Lower leg skin (tissue), 4 donors: ENCODE measurements around the gene DCST1. TPM values are rescaled to one million over a fixed set of nuclear protein-coding genes. Genes with fewer than 3 reads are reported as not detected.

Source experiments
- DNase-seq, 2 donors: peaks; one replicate each; pipeline ENCODE4 v3.0.0-alpha.2; 2019; ENCODE audit warnings: low spot score in 2 of 2
- H3K4me3 ChIP-seq: fragments of 200-600 bp; sonication (generic); 2 replicates; pipeline ENCODE4 v1.5.1; 2017; ENCODE audit warnings: mild to moderate bottlenecking, low read depth; ENCODE audit not compliant: poor library complexity, severe bottlenecking
- CTCF ChIP-seq, 3 donors: fragments of 450-650 bp; IDR thresholded peaks; one replicate each; pipeline ENCODE4 v1.5.1; 2016; ENCODE audit warnings: antibody characterized with exemption in 3 of 3, mild to moderate bottlenecking in 3 of 3, moderate library complexity in 2 of 3
- POLR2A ChIP-seq, 2 donors: fragments of 450-650 bp; IDR thresholded peaks; one replicate each; pipeline ENCODE4 v1.6.1; 2016 to 2017; ENCODE audit warnings: antibody characterized with exemption in 2 of 2, mild to moderate bottlenecking in 1 of 2, moderate library complexity in 1 of 2
- WGBS, 2 donors: methylation state at CpG; one replicate each; pipeline ENCODE4 v1.1.5; 2018; 5-methylcytosine and 5-hydroxymethylcytosine counted together
- intact Hi-C: fragments of 100-400 bp; cut with DNase I; formaldehyde crosslinking; loops from one replicate; pipeline ENCODE4 v1.15.0; 2023; ENCODE audit warnings: low total_unique reads
- total RNA-seq, 4 donors: library from RNA; depleted of rRNA; stranded (reverse); fragments of >200 nt; gene quantifications; one replicate each; pipeline ENCODE4 v1.1.0, GENCODE V29; 2016

The DCST1 gene
- total RNA-seq, 4 donors from 2014 or later = 0.38 to 3.6 (median 0.87) TPM

- TF ChIP-seq CTCF (IDR thresholded peaks at IDR 0.05) (no peak), POLR2A (IDR thresholded peaks at IDR 0.05) (no peak)
- WGBS, 2 donors = 39% methylated on average over 7 of the region's 7 CpGs
- H3K4me3 ChIP-seq = no peak overlapping the region
- intact Hi-C loops = loop anchor here (5.0 kb wide), 1 partner anchor 37 kb away; no protein-coding TSS in a partner anchor
- DNase-seq = peak; percentile 83 to 92
These were observed 11.4 kb downstream of the DCST1 start for GRCh38 chr1:155044812-155045657.

- no peak for DNase-seq
- H3K4me3 ChIP-seq = no peak overlapping the region
- WGBS, 2 donors = 77 to 85% methylated on average over 8 of the region's 8 CpGs
- TF ChIP-seq POLR2A (IDR thresholded peaks at IDR 0.05) (no peak), CTCF (IDR thresholded peaks at IDR 0.05) (no peak)
- intact Hi-C loops = loop anchor here (5.0 kb wide), 1 partner anchor 34 kb away; no protein-coding TSS in a partner anchor
These were observed 15.1 kb downstream of the DCST1 start for GRCh38 chr1:155048449-155049334.

- intact Hi-C loops = loop anchor here (5.0 to 10.0 kb wide), 3 partner anchors 32 to 143 kb away; partner anchors contain the start of gene PBXIP1
- peak overlapping the region; percentile 48 for H3K4me3 ChIP-seq
- WGBS, 2 donors = 12 to 15% methylated on average over 10 of the region's 10 CpGs
- no peak for DNase-seq
- no peak for TF ChIP-seq CTCF (IDR thresholded peaks at IDR 0.05)
- no peak for TF ChIP-seq POLR2A (IDR thresholded peaks at IDR 0.05)
These were observed 16.3 kb downstream of the DCST1 start for GRCh38 chr1:155049651-155050559.

- peak within 1 kb of the TSS; percentile 84 for H3K4me3 ChIP-seq
- DNase-seq = peak; percentile 73 to 97
- intact Hi-C loops = loop anchor here (5.0 to 10.0 kb wide), 2 partner anchors 96 to 143 kb away; partner anchors contain the start of gene PBXIP1
- WGBS, 2 donors = 0% methylated on average over 23 to 63 of the region's 99 CpGs
- TF ChIP-seq POLR2A (IDR thresholded peaks at IDR 0.05) (no peak), CTCF (IDR thresholded peaks at IDR 0.05) (peak in 1 of 3 donors; percentile 84)
These were observed 17.1 kb downstream of the DCST1 start, which contains the start of gene ADAM15 for GRCh38 chr1:155050560-155051341. ADAM15 (plus strand) TSS chr1:155051316; CDS start chr1:155051387, 71 bp downstream.
